ENCODE data around the gene APBB2. TPM values are rescaled to one million over a fixed set of nuclear protein-coding genes. Genes with fewer than 3 reads are reported as not detected.

Gene APBB2
- total RNA-seq, 2 donors from 2014 or later, result 134 to 137 TPM

GRCh38 chr4:41236508-41236907 lies 22.2 kb upstream of the APBB2 start:
- no peaks in the 10 kb centered on the region for H3K9me3 ChIP-seq
- DNase-seq (ENCODE audit: low spot score) (no peak), ATAC-seq (ENCODE audit: insufficient number of reproducible peaks, low FRiP score, low read depth) (no peak)
- H3K27me3 ChIP-seq (replicated peaks; ENCODE audit: insufficient read depth), result no peaks in the 10 kb centered on the region
- H3K27ac ChIP-seq, result no peak overlapping the region
- H3K4me1 ChIP-seq (ENCODE audit: control insufficient read depth in 1 of 2, low read depth in 2 of 2), result no peaks in the 10 kb centered on the region
- no peak for TF ChIP-seq CTCF (IDR thresholded peaks at IDR 0.05)
- H3K4me3 ChIP-seq, result no peak overlapping the region
- H3K36me3 ChIP-seq, result no peaks in the 10 kb centered on the region

- no peaks in the 10 kb centered on the region for H3K27me3 ChIP-seq (replicated peaks; ENCODE audit: insufficient read depth)
- no peak overlapping the region for H3K4me3 ChIP-seq
- ATAC-seq (ENCODE audit: insufficient number of reproducible peaks, low FRiP score, low read depth) (no peak), DNase-seq (ENCODE audit: low spot score) (no peak)
- no peaks in the 10 kb centered on the region for H3K9me3 ChIP-seq
- no peaks in the 10 kb centered on the region for H3K4me1 ChIP-seq (ENCODE audit: control insufficient read depth in 1 of 2, low read depth in 2 of 2)
- H3K36me3 ChIP-seq, result no peaks in the 10 kb centered on the region
- no peak for TF ChIP-seq CTCF (IDR thresholded peaks at IDR 0.05)
- H3K27ac ChIP-seq, result no peak overlapping the region
Measured at GRCh38 chr4:41236032-41236431, 21.7 kb upstream of the APBB2 start.

GRCh38 chr4:41232856-41233255 lies 18.5 kb upstream of the APBB2 start:
- Histone ChIP-seq H3K9me3 (no peaks in the 10 kb centered on the region), H3K4me3 (no peak overlapping the region), H3K36me3 (no peaks in the 10 kb centered on the region), H3K27ac (no peak overlapping the region), H3K27me3 (replicated peaks; ENCODE audit: insufficient read depth) (no peaks in the 10 kb centered on the region), H3K4me1 (ENCODE audit: control insufficient read depth in 1 of 2, low read depth in 2 of 2) (no peaks in the 10 kb centered on the region)
- no peak for TF ChIP-seq CTCF (IDR thresholded peaks at IDR 0.05)
- DNase-seq (ENCODE audit: low spot score), result no peak
- ATAC-seq (ENCODE audit: insufficient number of reproducible peaks, low FRiP score, low read depth), result no peak

- DNase-seq (ENCODE audit: low spot score) (no peak), ATAC-seq (ENCODE audit: insufficient number of reproducible peaks, low FRiP score, low read depth) (no peak)
- no peak for TF ChIP-seq CTCF (IDR thresholded peaks at IDR 0.05)
- H3K4me3 ChIP-seq, result no peak overlapping the region
- no peaks in the 10 kb centered on the region for H3K4me1 ChIP-seq (ENCODE audit: control insufficient read depth in 1 of 2, low read depth in 2 of 2)
- H3K27me3 ChIP-seq (replicated peaks; ENCODE audit: insufficient read depth), result no peaks in the 10 kb centered on the region
- H3K36me3 ChIP-seq, result no peaks in the 10 kb centered on the region
- no peaks in the 10 kb centered on the region for H3K9me3 ChIP-seq
- H3K27ac ChIP-seq, result no peak overlapping the region
Measured at GRCh38 chr4:41232406-41232805, 18.1 kb upstream of the APBB2 start.

DNA sequence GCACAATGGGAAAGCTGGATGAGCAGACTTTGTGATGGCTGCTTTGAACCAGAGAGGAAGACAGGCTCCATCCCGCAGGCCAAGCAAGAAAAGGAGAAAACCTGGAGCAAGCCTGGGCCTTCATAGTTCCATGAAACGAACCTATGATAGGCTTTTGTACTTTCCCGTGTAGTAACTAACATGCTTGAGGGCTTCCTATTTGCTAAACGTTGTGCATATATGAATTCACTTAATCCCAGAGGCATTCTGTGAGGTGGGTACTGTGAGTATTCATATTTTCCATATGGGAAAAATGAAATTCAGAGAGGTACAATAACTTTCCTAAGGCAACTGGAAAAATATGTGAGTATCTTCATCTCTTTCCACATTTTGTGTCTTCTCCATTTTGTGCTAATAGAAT lies 13.6 kb upstream of the APBB2 start:
- no peak overlapping the region for H3K4me3 ChIP-seq
- no peaks in the 10 kb centered on the region for H3K27me3 ChIP-seq (replicated peaks; ENCODE audit: insufficient read depth)
- no peaks in the 10 kb centered on the region for H3K4me1 ChIP-seq (ENCODE audit: control insufficient read depth in 1 of 2, low read depth in 2 of 2)
- no peak for ATAC-seq (ENCODE audit: insufficient number of reproducible peaks, low FRiP score, low read depth)
- H3K36me3 ChIP-seq, result no peaks in the 10 kb centered on the region
- no peak for TF ChIP-seq CTCF (IDR thresholded peaks at IDR 0.05)
- H3K9me3 ChIP-seq, result no peaks in the 10 kb centered on the region
- H3K27ac ChIP-seq, result no peak overlapping the region
- no peak for DNase-seq (ENCODE audit: low spot score)
